GM19023 (cell line): Measurements from ENCODE around the gene CTTN.
"Not testable (repeated sequence)": the region's sequence is repeated elsewhere in the genome, so short reads cannot be mapped to it uniquely, and the experiment has no call there.

Source experiments
- ATAC-seq: cut with Tn5 transposase; IDR thresholded peaks from one replicate; pipeline ENCODE4 v1.9.1; 2021; ENCODE audit warnings: mild to moderate bottlenecking, moderate library complexity; ENCODE audit not compliant: unreplicated experiment

Gene CTTN

DNA sequence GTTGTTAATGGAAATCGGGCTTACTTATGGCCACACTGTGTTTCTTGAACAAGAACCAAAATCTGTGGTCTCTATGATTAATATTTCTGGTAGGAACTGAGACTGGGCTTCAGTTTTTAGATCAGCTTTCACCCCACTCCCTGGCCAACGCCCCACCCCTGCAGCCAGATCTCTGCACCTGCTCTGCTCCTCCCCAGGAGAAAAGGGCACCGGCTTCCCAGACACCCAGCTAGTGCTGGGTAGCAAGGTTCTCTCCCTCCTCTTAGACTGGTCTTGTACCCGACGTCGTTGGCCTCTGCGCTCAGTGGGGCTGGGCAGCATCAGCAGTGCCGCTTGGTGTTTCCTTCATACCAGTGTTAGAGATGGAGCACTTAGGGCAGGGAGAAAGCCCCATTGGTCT lies 17.0 kb upstream of the CTTN start:
- no peak for ATAC-seq

DNA sequence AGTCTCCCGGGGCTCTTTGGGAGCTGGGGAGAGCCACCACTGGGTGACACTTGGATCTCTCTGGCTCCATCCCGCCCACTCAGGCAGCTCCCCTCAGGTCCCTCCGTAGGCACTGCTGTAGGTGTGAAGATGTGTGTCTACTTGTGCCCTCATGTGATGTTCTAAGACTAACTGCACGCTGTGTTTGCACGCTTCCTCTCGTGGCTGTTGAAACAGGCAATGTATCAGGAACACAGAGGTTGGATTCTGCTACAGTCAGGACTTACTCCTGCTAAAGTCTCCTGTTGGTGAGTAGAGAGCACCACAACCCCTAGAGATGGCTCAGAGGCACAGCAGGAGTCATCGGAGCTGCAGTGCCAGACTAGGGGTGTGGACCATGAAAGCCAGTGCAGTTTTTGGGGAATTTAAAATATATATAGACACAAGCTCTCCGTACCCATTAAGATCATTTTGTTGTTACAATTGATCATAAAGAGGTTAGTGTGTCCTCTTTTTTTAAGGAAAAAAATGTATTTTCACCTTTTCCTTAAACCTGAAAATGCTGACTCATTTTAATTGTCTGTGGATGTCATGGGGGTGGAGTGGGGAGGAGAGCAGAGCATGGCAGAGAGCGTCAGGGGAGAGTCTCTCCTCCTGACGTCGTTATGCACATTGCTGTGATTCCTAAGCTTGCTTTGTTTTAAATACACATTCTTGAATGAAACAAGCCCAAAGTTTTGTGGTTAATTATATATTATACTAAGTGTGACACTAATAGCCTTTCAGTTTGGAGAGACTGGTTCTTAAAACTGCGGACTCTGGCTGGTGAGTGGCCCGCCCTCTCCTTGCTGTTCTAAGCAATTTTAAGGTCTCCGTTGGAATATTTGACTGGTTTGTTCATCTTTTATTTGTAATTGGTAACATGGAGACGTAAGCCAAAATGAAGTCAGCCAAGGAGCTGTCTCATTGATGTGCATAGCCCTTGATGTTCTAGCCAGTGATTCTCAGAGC lies 16.2 kb upstream of the CTTN start:
- ATAC-seq: no peak

DNA sequence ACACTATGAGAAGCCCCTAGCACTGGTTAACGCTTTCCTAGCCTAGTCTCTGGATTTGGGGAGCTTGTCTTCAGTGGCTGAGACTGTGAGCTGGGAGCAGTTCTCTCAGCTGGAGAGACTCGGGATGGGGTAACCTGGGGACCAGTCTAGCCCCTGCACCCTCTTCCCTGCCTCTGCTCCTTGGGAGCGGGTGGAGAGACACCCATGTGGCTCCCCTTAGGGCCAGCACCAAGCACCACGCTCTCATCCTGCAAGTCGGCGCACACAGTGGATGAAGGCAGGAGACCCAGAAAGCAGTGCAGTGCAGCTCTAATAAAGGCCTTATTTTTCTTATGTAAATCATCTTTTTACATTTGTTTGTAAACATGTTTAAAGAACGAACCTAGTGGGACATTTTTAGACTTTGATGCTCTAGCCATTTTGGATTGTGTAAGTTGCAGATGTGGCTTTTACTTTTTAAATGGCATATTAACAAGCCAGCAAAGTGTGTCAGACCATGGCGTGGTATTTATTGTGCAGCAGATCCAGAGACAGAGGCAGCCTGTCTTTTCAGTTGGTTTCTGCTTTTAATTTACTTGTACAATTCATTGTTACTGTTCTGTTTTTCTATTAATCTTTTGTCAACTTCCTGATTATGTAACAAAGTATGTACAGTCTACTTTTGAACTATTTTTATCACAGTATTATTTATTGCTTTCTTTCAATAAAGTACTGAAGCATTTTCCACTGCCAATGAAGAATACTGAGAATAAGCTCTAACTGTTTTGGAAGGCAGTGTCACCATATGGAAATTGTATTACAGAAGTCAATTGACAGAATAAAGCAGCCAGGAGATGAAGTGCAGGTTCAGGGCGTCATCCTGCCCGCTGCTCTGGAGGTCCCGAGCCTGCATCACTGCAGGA lies 14.4 kb upstream of the CTTN start:
- ATAC-seq: no peak

DNA sequence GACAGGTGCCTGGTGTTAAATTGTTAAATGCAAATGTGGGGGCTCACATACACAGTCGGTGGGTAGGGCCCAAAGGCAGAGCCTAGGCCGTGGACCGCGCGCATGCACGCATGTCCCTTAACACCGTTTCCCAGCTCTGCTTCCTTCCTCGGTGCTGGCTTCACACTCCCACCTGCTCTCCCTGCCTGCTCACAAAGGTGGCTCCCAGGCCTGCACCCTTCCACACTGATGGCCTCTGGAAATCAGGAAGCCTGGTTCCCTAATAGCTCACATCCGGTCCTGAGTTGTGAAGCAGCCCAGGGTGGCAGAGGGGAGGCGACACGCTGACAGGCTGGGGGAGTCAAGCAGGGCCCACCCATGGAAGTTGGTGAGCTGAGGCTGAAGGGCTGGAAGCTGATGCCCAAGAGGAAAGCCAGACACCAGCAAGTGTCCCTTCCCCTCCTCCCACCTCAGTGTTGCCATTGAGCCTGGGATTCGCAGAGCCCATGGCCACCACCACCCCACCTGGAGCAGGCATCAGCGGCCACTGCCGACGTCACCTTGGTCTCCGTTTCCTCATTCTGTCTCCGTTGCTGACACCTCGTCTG lies 13.7 kb upstream of the CTTN start:
- ATAC-seq: no peak

DNA sequence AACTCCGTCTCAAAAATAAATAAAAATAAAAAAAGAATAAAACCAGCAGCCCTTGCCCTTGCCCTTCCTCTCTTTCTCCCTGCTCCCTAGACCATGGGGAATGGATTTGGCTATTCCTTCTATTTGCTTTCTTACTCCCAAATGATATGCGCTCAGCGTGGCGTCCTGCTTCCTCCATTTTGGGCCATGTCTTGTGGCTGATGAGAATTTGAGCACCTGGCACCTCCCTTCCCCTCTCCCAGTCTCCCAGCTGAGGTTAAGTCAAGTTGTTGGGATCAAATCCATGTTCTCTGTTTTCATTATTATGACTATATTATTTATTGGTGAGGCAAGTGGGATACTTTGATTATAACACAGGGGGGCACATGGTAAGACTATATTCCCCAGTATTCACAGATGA lies 10.8 kb upstream of the CTTN start:
- no peak for ATAC-seq

DNA sequence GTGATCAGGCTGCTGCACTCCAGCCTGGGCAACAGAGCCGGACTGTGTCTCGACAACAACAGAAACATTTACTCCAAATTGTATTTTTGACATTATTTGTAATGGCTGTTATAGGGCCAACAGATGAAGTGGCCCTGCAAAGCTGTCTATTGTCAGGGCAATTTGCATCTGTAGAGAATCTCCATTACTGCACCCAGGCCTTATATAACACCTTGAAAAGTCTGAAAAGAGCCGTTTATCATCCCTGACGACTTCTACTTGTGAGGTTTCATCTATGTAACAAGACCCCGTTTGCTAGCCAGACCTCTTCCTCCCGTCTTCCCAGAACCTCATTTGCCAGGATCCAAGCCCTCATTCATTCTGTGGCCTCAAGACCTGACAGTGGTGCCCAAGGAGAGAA lies 9.1 kb upstream of the CTTN start:
- no peak for ATAC-seq

DNA sequence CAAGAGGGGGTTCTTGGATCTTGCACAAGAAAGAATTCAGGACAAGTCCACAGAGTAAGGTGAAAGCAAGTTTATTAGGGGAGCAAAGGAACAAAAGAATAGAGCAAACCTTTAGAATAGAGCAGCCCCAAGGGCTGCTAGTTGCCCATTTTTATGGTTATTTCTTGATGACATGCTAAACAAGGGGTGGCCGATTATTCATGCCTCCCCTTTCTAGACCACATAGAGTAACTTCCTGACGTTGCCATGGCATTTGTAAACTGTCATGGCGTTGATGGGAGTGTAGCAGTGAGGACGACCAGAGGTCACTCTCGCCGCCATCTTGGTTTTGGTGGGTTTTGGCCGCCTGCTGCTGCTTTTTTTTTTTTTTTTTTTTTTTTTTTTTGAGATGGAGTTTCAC lies 7.4 kb upstream of the CTTN start:
- not testable (repeated sequence) for ATAC-seq

DNA sequence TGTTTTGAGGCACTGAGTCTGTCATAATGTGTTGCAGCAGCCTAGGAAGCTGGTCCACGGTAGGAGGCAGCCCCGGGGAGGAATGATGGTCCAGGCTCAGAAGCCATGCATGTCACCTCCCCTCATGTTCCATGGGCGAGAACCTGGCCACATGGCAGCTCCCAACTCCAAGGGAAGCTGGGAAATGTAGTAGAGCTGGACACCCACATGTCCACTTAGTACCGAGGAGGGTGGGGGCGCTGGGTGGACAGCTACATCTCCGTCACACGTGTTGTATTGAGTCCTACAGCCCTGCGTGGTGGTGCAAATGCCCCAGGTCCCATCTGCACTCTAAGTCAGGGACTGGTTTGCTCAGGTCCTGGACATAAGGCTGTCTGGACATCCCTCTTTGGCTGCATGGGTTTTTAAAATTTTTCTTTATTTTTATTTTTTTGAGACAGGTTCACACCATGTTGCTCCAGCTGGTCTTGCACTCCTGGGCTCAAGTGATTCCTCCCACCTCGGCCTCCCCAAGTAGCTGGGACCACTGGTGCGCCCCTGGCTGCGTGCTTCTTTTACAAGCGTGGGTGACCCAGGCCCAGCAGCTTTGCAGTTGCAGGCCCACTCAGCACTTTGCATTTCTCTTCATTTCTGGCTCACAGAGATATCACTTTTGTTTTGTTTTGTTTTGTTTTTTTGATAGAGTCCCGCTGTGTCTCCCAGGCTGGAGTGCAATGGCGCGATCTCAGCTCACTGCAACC lies 3.9 kb upstream of the CTTN start:
- ATAC-seq: no peak

DNA sequence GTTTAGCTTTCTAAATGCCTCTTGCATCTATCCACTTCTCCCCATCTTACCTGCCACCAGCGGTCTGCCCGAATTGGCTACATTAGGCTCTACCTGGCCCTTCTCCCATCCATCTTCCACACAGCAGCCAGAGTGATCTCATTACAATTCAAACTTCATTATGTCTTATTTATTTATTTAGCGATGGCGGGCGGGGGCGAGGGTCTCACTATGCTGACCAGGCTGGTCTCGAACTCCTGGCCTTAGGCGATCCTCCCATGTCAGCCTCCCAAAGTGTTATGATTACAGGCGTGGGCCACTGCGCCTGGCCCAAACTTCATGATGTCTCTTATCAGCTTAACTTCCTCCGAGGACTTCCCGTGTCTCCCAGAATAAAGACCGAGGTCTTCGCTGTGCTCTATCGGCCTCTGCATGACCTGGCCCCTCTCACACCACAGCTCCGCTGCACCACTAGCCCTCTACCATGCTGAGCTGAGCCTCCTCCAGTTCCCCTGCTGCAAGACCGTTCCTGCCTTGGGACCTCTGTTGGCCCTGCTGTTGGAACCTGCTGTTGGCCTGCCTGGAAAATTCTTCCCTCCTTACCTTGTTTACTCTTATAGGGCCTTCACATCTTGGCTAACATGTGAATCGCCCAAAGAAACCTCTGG lies 870 bp upstream of the CTTN start:
- ATAC-seq: peak; percentile 23

DNA sequence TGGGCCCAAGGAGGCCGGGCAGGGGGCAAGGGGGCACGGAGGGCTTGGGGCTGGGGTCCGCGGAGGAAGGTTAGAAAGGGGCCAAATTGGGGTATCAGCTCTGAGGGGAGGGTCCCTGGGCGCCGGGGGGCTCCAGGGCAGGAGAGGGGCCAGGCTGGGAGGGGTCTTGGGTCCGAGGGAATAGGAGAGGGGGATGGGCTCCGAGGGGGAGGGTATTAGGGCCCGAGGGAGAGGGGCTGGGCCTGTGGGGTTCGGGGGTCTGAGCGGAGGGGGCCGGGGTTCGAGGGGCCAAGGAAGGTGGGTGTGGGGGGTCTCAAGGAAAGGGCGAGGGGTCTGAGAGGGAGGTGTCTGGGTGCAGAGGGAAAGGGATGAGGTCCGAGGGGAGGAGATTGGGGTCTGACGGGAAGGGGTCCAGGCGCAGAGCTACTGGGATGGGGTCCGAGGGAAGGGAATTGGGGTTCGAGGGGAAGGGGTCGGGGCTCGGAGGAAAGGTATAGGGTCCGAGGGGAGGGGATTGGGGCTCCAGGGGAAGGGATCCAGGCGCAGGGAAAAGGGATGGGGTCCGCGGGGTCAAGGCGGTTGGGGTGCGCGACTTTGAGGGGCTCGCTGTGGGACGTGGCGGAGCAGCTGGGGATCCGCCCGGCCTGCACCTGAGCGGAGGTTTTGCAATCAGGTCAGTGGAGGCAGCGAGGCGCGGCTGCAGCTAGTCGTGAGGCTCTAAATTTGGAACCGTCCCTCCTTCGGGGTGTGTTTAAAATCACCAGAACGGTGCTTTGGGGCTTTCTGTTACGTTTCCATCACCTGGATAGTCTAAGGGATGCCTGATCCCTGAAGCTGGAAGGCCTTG lies 728 bp downstream of the CTTN start:
- no peak for ATAC-seq

DNA sequence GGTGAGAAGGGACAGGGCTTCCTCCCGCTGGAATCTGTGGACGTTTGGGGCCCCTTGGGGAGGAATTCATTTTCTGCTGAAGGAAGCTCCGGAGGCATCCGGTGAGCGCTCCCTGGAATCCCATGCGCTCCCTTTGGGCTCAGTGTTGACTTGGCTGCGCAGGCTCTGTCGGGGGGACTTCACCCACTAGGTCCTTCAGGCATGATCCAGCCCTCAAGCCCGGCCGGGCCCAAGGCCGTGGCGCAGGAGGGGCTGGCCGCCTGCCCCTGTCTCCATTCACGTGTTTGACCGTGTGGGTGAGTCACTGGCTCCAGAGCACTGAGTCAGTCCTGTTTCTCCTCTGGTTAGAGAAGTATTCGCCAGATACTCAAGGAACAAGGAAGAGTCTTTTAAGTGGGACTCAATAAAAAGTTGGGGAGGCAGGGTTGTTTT lies 1.4 kb downstream of the CTTN start:
- no peak for ATAC-seq

DNA sequence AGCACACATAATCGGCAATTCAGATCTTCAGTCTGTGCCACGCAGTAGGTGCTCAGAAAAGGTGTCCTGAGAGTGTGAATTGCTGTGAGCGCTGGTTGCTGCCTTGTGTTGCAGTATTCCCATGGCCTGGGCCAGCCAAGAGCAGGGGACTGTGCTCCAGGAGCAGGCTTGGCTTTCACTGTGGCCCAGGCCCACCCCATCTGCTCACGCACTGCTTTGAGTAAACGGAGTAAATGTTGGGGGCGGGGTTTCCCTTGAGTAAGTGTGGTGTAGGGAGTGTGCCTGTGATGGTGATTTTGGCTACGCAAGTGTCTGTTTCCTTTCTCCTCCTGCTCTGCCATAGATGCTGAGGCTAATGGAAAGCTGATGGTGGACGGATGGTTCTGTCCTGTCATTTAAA lies 2.3 kb downstream of the CTTN start:
- no peak for ATAC-seq

DNA sequence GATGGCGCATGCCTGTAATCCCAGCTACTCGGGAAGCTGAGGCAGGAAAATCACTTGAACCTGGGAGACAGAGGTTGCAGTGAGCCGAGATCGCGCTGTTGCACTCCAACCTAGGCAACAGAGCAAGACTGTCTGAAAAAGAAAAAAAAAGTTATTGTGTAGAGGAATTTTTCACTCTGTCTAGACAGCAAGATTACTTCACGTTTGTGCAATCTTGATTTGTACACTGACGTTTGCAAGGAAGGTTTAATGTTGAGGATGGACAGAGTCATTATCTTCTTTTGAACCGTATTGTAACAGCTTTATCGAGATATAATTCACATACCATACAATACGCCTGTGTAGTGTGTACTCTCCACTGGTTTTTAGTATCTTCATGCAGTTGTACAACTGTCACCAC lies 3.7 kb downstream of the CTTN start:
- ATAC-seq: no peak

DNA sequence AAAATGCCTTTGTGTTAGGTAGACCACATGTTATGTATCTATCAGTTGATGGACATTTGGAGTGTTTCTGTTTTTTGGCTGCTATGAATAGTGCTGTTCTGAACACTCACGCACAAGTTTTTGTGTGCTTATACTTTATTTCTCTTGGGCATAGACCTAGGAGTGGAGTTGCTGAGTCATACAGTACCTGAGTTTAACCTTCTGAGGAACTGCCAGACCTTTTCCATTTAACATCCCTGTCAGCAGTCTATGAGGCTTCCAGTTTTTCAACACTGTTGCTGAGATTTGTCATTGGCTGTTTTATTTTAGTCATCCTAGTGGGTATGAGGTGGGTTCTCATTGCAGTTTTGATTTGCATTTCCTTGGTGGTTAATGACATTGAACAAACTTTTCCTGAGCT lies 4.4 kb downstream of the CTTN start:
- ATAC-seq: no peak

DNA sequence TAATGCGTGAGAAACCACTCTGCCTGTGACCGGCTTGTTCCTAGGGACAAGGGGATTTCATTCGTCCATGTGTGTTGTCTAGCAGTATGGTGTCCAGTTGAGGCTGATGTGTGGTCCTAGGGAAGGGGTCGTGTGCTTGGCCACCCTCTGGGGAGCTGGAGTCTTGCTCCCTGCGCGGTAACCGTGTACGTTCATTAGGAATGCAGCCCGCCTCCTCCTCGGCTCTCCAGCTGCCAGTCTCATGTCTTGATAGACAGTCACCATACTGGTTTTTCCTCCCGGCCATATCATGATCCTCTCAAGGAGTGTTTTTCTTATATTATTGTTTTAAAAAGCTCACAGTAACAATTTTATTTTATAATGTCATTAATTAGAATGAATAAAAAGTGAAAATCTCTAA lies 5.9 kb downstream of the CTTN start:
- ATAC-seq: no peak

DNA sequence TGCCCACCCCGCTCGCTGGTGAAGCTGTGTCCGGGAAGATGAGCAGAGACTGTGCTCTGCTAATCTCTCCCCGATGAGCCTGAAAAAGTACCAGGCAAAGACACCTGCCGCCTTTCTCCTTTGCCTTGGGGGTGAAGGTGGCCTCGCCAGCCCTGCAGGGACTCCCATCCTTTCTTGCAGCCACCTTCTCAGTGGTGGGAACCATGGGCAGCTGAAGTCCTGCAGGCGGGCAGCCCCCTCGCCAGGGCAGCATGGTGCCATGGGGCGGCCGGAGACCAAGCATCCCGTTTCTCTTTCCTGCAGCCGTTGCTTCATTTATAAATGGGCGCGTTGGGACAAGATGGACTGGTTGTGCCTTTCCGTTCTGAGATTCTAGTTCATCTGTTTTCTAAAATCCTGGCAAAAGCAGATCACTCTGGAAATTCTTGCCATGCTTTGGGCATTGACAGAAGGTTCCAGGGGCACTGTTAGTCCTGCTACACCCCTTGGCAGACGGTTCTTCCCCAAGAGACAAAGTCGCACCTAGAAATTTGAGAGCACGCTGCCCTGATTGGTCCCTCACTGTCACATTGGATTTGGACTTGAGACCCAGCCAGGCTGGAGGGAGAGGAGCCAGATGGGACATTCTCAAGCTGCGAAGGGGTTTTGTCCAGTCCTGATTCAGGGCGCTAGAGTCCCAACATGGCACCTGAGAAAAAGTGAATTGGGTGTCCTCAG lies 7.5 kb downstream of the CTTN start:
- ATAC-seq: no peak

DNA sequence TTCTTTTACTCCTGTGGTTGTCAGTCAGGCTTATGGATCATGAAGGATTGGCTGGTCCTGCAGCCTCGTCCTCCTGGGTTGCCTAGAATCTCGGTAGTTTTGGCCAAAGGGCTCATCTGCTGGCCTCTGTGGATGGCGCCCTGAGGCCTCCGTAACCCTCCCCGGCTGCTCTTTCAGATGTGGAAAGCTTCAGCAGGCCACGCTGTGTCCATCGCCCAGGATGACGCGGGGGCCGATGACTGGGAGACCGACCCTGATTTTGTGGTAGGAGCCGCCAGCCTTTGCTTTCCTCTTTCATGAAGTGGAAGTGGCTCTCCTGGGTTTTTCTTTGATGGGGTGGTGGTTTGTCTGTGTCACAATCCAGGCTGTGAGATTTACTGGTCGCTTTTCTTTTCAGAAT lies 8.8 kb downstream of the CTTN start:
- no peak for ATAC-seq

DNA sequence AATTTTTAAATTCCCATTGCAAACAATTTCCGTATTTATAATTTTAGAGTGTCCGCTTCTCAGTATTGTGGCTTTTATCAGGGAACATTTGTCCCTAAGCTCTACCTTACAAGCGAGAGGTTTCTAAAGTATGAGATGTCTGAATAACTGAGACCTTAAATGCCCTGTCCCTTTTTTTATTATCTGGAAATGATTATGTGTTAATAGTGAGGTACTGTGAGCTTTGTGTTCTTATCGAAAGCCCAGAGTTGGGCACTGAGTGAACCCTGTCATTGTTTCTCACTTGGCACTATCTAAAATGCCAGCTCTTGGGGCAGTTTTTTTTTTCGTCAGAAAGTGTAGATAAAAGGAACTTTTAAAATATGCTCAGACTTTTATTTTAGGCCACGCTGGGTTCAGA lies 9.5 kb downstream of the CTTN start:
- ATAC-seq: no peak

DNA sequence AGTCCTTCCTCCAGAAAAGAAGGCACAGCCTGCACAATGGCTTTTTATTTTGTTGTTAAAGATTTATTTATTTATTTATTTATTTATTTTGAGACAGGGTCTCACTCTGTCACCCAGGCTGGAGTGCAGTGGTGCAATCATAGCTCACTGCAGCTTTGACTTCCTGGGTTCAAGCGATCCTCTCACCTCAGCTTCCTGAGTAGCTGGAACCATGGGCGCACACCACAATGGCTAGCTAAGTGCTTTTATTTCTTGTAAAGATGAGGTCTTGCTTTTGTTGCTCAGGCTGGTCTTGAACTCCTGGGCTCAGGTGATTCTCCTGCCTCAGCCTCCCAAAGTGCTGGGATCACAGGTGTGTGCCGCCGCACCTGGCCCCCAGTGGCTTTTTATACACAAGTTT lies 10.0 kb downstream of the CTTN start:
- ATAC-seq: not testable (repeated sequence)
